Dermis microvascular lymphatic vessel endothelial cell (primary cell): ENCODE results near the gene MPI. TPM values are rescaled to one million over a fixed set of nuclear protein-coding genes. Genes with fewer than 3 reads are reported as not detected.
"Not testable (repeated sequence)": the region's sequence is repeated elsewhere in the genome, so short reads cannot be mapped to it uniquely, and the experiment has no call there.

ENCODE experiments used
- DNase-seq, 2 donors: peaks; one replicate each; pipeline versions ENCODE4 v3.0.0 to v3.0.0-alpha.2; 2010; ENCODE audit warnings: low read depth in 2 of 2
- total RNA-seq: library from RNA; depleted of rRNA; stranded (reverse); fragments of >200 nt; gene quantifications from 2 replicates; pipeline ENCODE4 v1.2.1, GENCODE V29; 2014

The MPI gene
- total RNA-seq, 1 donor from 2014 or later = 24.3 TPM

DNA sequence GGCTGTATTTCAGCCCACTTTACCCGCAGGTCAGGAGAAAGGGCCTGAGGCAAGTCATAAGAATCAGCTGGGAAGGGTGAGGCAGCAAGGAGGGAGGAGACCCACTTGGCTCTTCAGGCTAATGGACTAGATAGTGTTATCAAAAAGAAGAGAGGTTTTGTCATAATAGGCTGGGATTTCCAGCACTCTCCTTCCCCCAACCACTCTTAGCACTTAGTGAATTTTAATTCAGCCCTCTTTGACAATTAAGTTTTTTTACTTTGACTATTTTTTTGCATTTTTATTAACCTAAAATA is 771 bp downstream of the MPI start:
- DNase-seq = no peak

GRCh38 chr15:74891469-74891868 is 1.6 kb downstream of the MPI start:
- no peak for DNase-seq

DNA sequence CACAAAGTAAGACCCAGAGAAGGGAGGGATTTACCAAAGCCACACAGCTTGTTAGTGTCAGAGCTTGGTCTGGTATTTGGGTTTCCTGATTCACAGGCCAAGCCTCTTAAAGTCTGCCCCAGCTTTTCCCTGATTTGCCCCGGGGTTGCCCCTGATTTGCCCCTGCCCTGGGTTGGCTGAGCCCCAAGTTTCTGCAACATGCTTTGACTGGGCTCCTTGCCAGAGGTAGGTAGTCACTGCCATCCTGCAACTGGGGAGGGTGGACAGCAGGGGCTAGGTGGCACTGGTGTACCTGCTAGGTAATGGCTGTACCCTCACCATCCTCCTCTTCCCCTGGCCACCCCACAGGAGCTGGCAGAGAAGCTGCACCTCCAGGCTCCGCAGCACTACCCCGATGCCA is 2.5 kb downstream of the MPI start:
- no peak for DNase-seq

GRCh38 chr15:74892931-74893330 is 3.1 kb downstream of the MPI start:
- no peak for DNase-seq

DNA sequence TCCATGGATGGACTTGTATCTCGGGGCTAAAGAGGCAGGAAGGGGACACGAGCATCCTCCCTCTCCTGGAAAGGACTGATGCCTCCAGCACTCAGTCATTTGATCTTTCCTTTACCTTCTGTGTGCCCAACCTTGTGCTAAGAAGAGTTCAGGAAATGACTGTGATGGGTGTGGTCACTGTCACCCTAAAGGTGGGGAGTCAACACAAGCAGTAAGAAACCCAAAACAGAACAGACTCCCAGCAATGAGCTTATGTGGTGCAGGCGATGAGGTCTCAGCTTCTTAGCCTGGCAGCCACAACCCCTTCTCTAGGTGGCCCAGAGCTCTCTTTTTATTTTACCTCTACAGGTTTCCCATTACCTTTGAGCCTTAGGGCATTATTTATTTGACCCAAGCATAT is 3.8 kb downstream of the MPI start:
- no peak for DNase-seq

DNA sequence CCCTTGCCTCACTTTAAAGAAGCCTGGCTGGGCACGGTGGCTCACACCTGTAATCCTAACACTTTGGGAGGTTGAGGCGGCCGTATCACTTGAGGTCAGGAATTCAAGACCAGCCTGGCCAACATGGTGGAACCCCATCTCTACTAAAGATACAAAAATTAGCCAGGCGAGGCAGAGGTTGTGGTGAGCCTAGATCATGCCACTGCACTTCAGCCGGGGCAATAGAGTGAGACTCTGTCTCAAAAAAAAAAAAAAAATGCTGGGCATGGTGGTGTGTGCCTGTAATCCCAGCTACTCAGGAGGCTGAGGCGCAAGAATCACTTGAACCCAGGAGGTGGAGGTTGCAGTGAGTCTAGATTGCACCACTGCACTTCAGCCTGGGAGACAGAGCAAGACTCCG is 4.5 kb downstream of the MPI start:
- DNase-seq = not testable (repeated sequence)

DNA sequence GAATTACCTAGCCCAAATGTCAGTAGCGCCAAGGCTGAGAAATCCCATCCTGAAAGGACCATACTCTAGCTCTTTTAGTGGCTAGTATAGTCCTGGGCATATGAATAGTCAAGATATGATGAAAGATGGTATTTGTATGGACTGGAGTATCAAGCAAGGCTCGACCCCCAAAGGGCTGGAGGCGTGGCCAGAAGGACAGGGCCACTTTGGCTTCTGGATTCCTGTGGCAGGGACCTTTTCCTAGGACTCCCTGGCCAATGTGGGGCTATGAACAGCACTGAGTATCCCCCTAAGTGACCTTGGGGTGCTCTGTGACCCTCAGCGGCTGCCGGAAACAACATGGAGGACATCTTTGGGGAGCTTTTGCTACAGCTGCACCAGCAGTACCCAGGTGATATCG is 6.0 kb downstream of the MPI start:
- no peak for DNase-seq

GRCh38 chr15:74896316-74896715 is 6.5 kb downstream of the MPI start:
- DNase-seq = no peak

GRCh38 chr15:74897300-74897701 is 7.5 kb downstream of the MPI start:
- no peak for DNase-seq

DNA sequence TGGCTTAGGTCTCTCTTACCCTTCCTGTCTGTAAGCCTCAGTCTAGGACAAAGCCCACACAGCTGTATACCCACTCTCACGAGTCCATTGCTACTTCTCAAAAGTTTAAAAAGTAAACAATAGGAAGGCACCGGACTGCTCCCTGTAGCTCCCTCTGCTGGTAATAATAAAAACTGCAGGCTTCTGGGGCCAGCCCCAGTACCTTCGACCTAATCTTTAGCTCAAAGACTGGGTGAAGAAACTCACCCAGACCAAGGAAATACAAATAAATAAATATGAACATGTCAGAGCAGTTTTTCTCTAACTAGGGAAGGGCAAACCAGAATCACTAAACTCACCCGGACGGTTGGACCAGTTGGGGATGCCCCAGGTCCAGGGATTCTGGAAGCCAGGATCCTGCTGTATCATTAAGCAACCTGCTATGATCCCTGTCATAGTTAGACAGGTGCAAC is 11.8 kb downstream of the MPI start:
- DNase-seq = peak in 1 of 2 donors; percentile 56

DNA sequence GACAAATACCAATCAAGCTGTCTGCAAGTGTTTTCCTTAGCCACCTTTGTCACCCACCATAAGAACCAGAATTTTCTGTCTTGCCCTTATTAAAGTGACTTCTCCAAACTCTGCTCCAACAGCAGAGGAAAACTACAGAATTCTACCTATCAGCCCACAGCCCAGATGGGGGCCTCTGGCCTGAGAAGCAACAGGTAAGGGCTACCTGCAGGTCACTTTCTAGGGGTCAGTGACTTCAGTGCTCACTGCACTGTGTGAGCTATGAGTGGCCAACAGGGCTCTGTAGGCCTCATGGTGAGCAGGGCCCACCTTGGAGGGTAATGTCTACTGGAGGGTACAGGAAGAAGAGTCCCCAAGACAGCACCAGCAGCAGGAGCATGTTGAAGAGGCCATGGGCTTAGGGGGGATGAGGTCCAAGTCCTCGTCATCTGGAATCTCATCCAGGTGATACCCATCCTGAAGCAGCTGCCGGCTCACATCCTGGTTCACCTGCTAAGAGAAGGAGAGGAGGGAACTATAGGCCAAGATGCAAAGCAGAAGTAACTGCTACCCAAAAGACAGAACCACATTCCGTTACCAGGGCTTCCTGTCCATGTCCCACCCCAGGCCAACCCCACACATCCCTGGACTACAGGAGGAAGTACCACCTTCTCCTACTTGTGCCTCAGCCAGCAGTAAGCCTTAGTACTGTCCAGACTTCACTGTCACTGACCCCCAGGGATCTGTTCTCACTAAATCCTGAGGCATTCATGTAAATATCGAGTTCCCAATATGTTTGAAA is 12.6 kb downstream of the MPI start:
- DNase-seq = no peak

DNA sequence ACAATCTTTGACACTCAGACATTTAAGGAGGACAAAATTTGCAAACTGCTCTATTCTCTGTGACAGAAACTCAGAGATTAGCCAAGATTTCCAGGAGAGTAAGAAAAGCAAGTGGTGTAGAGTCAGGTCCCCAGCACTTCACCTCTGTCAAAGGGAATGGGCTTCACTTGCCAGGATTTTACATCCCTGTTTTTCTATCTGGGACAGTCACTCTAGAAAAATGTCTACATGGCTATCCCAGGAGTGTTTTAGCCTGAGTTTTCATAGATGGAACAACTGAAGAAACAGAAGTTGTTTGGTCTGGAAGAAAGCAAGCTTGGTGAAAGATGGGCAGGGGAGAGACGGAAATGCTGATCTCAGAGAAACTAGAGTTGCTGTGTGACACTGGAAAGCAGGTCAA is 13.8 kb downstream of the MPI start:
- DNase-seq = no peak

DNA sequence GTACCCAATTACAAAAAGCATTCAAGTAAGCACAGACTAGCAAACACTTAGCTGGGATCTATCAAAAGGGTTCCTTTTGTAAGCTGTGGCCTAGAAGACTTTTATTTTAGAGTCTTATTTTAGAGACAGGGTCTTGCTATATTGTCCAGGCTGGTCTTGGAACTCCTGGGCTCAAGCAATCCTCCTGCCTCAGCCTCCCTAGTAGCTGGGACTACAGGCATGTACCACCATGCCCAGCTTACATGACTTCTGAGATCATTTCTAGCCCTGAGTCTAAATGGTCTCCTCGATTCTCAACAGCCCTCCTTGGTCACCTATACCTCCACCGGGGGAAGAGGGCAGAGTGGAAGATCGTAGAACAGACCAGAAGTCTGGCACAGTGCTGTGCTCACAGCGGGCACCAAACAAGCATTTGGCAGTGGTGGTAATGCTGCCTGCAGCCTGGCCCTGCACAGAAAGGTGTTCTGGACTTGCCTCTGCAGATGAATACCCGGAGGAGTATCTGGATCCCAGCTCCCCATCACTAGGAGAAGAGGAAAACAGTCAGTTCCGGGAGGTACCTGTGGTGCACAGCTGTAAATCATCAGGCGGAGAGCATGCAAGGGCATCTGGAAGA is 14.5 kb downstream of the MPI start:
- DNase-seq = no peak

GRCh38 chr15:74906067-74906449 is 16.2 kb downstream of the MPI start:
- peak in 1 of 2 donors; percentile 31 for DNase-seq

GRCh38 chr15:74906450-74907162 is 16.8 kb downstream of the MPI start, which contains the start of gene FAM219B:
FAM219B (minus strand) TSS chr15:74906851; CDS start chr15:74906800, 51 bp downstream.
- peak; percentile 67 to 89 for DNase-seq

- peak in 1 of 2 donors; percentile 18 for DNase-seq
Observed at GRCh38 chr15:74907163-74907870, 17.5 kb downstream of the MPI start.

DNA sequence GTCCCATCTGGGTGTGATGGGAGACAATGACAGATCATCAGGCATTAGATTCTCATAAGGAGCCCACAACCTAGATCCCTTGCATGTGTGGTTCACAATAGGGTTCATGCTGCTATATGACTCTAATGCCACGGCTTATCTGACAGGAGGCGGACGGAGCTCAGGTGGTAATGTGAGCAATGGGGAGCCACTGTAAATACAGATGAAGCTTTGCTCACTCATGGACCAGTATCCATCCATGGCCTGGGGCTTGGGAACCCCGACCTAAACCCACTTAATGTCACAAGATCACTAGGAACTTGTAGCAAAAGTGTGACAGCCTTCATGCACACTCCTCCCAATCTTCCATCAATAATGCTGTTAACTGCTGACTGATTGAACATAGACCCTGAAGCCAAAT is 18.8 kb downstream of the MPI start:
- no peak for DNase-seq

GRCh38 chr15:74913041-74913440 is 23.2 kb downstream of the MPI start:
- no peak for DNase-seq

DNA sequence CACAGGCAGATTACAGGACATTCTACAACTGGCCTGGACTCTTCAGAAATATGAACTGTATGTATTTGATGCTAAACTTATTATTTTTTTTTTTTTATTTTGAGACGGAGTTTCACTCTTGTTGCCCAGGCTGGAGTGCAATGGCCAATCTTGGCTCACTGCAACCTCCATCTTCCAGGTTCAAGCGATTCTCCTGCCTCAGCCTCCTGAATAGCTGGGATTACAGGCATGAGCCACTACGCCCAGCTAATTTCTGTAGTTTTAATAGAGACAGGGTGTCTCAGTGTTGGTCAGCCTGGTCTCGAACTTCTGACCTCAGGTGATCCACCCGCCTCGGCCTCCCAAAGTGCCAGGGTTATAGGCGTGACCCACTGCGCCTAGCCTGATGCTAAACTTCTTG is 24.0 kb downstream of the MPI start:
- DNase-seq = not testable (repeated sequence)

GRCh38 chr15:74917676-74918075 is 27.8 kb downstream of the MPI start:
- no peak for DNase-seq

- DNase-seq = peak; percentile 62 to 87
Observed at GRCh38 chr15:74920456-74920855, 30.6 kb downstream of the MPI start.

- DNase-seq = no peak
Observed at GRCh38 chr15:74924525-74924924, 34.7 kb downstream of the MPI start.
